GM21423 (cell line): ENCODE results near the gene HLA-G.

Source experiments
- ATAC-seq: cut with Tn5 transposase; IDR thresholded peaks from one replicate; pipeline ENCODE4 v1.9.1; 2021; ENCODE audit warnings: mild to moderate bottlenecking, moderate library complexity; ENCODE audit not compliant: unreplicated experiment

Gene HLA-G

DNA sequence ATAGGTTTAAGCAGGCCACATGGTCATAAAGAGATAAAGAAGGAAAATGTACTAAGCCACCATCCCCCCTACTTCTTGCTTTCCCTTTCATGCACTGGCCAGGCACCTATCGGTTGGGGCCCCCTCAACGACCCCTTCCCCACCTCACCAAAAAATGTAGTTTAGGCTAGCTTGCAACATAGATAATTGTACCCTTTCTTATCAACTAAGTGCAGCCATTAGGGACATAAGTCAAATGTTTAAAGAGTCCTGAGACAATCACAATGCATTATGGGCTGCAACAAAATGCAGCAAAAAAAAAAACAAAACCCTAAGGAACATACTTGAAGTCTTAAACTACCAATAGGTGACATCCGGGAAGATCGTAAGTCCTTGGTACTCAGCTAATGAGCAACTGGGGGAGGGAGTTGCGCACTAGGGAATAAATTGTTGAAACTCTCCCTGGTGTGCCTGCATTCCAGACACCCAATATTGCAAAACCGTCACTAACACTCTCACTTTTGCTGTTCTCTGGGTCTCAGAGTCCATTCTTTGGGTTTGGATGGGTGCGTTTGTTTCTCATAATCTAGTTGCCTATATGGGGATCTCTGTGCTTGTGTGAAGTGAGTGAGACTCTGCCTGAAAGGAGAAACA lies 12.4 kb upstream of the HLA-G start:
- ATAC-seq: no peak

DNA sequence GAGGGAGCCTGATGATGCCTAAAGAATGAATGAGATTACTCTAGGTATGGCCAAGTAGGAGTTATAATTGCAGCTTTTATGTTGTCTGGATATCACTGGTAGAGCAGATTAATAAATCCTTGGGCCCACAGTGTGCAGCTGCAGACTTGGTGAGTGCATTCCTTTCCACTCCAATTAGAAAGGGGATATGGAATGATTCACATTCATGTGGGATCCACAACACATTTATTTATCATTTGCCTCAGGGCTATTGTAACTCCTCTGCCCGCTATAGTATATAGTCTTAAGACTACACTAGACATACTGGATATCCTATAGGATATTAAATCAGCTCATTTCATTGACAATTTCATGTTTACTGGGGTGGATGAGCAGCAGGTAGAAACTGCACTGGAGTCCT lies 11.6 kb upstream of the HLA-G start:
- ATAC-seq: no peak

DNA sequence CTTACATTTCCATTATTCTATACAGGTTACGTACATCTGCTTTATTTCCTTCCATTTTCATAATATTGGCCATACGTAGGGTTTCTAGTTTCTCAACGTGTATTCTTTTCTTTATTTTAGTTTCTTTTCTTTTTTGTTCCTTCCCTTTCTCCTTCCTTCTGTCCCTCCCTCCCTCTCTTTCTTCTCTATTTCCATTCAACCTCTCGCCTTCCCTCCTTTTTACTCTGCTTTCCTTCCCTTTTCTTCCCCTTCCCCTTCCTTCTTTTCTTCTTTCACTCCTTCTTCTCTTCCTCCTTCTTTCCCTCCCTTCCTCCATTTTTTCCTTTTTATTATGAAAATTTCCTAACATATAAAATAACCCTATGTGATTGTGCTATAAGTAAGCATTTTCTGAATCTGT lies 8.7 kb upstream of the HLA-G start:
- no peak for ATAC-seq

DNA sequence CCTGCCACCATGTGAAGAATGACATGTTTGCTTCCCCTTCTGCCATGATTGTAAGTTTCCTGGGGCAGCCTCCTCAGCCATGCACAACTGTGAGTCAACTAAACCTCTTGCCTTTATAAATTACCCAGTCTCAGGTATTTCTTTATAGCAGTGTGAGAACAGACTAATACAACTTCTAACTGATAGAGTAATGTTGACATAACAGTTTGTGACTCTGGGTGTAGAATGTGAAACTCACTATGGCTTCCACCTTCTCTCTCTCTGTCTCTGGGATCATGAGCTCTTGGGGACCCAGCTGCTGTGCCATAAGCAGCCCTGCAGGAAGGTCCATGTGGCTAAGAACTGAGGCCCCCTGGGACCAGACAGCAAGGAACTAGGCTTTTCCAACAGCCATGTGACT lies 3.5 kb upstream of the HLA-G start:
- ATAC-seq: no peak

DNA sequence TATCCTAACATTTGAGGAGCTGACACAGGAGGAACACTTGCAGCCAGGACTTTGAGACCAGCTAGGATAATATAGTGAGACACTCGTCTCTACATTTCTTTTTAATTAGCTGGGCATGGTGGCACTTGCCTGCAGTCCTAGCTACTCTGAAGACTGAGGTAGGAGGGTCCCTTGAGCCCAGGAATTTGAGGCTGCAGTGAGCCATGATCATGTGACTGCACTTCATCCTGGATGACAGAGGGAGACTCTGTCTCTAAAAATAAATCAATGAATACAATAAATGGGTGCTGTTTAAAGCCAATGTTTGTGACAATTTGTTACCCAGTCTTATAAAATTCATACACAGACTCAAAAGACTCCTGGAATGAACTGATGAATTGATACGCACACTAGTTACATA lies 1.8 kb upstream of the HLA-G start:
- no peak for ATAC-seq

DNA sequence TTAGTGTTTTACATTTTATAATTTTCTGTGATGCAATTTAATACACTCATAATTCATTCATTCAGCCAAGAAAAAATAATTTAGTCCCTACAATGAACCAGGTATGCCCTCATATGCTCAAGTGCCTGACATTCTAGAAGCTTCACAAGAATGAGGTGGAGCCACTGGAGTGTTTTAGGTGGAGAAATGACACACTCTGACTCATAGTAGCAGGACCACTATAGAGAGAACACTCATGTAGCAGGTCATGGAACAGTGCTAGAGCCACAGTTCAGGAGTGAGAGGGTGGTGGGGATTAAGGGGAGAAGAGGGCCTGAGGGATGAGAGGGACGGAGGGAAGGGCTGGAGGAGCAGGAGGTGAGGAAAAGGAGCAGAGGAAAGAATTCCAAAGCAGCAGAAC lies 1.4 kb upstream of the HLA-G start:
- no peak for ATAC-seq

DNA sequence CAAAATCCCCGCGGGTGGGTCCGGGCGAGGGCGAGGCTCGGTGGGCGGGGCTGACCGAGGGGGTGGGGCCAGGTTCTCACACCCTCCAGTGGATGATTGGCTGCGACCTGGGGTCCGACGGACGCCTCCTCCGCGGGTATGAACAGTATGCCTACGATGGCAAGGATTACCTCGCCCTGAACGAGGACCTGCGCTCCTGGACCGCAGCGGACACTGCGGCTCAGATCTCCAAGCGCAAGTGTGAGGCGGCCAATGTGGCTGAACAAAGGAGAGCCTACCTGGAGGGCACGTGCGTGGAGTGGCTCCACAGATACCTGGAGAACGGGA lies 809 bp downstream of the HLA-G start:
- no peak for ATAC-seq

DNA sequence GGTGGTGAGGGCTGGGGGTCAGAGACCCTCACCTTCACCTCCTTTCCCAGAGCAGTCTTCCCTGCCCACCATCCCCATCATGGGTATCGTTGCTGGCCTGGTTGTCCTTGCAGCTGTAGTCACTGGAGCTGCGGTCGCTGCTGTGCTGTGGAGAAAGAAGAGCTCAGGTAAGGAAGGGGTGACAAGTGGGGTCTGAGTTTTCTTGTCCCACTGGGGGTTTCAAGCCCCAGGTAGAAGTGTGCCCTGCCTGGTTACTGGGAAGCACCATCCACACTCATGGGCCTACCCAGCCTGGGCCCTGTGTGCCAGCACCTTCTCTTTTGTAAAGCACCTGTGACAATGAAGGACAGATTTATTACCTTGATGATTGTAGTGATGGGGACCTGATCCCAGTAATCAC lies 2.1 kb downstream of the HLA-G start:
- no peak for ATAC-seq

DNA sequence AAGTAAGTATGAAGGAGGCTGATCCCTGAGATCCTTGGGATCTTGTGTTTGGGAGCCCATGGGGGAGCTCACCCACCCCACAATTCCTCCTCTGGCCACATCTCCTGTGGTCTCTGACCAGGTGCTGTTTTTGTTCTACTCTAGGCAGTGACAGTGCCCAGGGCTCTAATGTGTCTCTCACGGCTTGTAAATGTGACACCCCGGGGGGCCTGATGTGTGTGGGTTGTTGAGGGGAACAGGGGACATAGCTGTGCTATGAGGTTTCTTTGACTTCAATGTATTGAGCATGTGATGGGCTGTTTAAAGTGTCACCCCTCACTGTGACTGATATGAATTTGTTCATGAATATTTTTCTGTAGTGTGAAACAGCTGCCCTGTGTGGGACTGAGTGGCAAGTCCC lies 2.8 kb downstream of the HLA-G start:
- no peak for ATAC-seq

DNA sequence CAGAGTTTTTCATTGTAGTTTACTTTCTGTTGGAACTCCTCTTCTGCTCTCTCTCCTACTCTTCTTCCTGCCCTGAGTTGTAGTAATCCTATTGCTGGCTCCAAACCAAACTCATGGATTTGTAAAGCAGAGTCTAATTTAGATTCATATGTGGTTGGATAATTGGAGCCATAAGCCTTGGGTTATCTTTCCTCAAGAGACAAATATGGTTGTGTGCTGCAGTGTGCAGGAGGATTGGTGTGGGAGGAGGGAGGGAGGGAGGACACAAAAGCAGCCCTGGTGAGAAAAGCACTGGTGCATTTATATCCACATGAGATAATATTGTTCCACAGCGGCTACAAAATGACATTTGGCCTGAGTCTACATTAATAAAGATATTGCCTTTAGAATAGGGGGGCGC lies 4.2 kb downstream of the HLA-G start:
- no peak for ATAC-seq

DNA sequence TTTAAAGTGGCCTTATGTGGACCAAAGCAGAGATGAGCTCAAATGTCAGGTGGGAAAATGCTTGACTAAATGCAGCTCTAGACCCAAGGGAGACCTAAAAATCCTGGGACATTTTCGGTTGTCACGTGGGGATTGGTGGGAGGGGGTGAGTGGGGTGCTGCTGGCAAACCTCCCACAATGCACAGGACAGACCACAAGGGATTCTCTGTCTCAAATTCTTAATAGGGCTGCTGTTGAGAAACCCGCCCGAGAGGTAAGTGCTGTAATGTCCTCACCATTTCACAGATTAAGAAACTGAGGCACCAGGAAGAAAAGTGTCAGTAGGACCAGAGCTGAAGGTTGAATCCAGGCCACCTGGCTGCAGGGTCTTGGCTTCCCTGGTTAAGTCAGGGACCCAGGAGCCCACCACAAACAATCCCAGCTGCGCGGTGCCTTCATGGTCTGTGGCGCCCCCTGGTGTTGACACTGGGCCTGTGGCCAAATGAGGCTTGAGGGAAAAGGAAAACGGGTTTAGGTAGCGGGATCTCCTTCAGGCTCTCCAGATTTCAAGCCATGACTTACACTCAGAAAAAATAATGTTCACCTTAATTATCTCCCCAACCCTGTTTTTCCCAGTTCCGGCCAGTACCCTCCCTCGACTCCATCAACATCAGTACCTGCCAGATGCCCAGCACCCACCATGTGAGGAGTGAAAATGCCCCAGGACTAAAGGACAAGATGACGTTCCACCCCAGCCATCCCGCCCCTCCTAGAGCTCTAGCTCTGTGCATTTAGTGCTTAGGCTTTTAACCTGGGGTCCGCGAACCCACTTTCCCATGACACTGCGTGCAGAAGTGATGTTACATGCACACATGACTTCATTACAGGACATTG lies 7.2 kb downstream of the HLA-G start:
- no peak for ATAC-seq

DNA sequence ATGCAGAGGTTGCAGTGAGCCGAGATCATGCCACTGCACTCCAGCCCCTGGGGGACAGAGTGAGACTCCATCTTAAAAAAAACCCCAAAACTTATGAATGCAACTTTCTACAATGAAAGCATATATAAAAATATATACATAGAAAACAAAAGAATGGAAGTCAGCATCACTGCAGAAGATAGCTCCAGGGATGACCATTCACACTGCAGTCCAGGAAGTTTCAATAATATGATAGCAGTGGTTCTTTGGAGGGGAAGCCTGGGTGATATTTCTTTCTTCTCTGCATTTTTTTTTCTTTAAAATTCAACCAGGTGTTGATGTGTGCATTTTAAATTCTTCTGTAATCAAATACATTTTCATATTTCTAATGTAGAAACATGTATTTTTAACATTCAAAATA lies 12.3 kb downstream of the HLA-G start:
- ATAC-seq: no peak

DNA sequence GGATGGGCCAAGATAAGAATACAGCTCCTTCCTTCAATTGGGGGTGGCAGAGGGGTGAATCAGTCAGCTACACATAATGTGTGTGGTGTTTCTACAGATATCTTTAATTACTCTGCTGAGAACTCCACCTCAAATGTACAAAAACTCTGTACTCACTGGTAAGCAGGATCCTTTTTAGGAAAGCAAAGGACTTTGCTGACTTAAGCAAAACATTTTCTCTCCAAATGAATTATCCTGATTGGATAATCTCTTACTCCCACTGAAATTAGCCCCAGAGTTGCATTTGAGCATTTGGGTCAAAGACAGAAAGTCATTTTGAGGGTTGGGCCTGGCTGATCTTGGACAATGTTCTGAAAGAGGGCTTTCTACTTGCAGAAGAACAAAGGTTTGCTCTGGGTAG lies 13.4 kb downstream of the HLA-G start:
- ATAC-seq: no peak

DNA sequence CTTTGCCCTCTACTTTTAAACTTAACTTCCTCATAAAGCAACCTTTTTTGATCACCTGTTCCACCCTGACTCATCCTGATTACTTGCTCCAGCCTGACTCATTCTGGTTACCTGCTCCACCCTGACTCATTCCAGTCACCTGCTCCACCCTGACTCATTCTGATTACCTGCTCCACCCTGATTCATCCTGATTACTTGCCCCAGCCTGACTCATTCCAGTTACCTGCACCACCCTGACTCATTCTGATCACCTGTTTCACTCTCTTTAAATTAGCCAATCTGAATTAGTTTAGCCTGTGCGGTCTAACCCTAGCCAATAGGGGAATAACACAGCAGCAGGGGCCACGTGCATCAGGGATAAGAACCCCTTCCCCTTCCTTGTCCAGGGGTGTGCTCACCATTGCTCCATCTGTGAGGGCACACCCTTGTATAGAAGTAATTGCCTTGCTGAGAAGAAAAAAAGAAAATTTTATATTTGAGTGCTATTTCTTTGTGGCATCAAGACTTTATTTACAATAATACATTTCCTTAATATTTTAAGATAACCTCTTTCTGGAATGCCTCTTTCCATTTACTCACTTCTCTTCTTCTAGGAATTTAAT lies 17.9 kb downstream of the HLA-G start:
- no peak for ATAC-seq

DNA sequence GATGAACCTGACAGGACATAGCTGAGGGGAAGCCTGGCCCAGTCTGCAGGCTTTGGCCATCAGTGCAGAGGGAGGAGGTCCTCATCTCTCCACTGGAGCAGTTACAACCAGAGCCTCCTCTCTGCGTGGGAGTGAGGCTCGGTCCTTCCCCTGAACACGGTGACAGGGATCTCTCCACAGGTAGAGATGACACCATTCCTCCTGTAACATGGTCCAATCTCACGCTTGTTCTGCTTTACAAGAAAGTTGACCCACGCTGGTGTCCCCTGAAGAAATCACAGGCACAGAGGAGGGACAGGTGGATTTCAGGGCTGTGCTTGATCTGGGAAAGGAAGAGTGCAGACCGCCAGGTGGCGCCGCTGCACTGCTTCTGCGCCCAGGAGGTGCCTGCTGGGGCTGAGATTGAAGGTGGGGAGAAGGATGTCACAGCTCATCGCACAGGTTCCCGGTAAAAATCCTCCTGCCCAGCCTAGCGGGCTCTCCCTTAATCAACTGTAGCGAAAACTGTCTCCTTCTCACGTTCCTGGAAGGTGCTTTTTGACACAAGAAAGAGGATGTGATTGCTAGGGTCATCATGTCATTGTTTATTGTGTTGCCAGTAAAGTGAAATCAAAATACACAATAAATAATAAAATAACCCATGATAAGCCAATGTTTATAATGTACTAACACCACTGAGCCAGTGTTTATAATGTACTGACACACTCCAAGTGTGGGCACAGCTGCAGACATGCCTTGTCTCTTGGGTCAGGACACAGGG lies 20.4 kb downstream of the HLA-G start:
- ATAC-seq: no peak

DNA sequence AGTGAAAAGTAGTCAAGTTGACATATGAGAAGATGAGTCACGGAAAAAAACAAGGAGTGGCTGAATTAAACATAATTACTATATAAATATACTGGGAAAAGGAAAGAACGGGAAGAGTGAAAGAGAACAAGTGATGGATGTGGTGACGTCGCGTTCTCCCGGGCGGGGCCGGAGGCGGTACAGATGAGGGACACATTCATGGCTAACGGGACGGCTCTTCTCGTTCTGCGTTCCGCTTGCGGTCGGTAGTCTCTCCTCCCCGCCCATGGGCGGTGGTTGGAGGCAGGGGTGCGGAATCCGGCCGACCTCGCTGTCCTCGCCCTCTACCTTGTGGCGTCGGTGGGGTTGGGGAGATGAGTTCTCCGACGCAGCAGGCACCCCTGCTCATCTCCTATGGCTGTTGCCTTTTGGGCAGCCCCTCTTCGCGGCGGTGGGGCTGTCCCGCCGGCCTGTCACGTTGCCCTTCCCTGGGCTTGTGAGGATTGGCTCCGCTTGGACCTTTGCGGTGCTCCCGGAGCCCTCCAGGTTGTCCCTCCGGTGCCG lies 22.5 kb downstream of the HLA-G start:
- ATAC-seq: no peak

DNA sequence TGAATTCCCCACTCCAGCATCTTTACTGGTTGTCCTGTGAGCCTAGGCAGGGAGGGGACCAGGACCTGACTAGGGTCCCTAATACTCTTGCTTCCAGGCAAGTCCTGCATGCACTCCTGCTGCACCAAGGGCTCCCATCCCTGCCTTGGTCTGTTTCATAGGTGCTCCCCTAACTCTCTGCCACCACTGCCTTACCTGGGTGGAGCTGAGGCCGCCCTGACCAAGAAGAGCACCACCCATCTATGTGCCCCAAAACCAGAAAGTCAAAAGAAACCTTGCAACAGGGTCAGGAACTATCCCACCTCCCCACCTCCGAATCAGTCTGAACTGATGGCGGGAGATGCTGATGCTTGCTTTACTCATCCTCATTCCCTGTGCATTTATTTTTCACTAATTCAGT lies 23.6 kb downstream of the HLA-G start:
- no peak for ATAC-seq

DNA sequence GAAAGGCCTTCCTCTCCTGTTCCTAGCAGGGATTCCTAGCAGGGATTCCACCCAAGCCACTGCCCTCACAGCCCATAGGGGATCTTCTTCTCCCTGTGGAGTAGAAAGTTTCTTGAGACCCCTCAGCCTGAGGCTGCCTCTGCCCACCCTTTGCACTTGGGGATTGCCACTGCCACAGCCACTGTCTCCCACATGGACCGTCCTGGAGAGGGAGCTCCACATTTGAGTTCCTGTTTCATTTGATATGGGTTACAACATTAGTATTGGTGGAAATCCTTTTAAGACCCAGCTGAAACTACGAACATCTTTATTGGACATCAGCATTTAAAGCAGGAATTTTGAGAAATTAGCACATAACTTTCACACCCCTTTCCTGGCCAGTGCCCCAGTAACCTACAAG lies 25.6 kb downstream of the HLA-G start:
- ATAC-seq: no peak

DNA sequence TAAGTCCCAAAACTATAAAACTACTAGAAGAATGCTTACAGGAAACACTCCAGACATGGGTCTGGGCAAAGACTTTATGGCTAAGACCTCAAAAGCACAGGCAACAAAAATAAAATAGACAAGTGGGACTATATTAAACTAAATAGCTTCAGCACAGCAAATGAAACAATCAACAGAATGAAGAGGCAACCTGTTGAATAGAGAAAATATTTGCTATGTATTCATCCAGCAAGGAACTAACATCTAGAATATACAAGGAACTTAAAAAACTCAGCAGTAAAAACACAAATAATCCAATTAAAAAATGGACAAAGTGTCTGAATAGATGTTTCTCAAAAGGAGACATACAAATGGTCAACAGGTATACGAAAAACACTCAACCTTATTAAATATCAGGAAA lies 30.4 kb downstream of the HLA-G start:
- no peak for ATAC-seq

DNA sequence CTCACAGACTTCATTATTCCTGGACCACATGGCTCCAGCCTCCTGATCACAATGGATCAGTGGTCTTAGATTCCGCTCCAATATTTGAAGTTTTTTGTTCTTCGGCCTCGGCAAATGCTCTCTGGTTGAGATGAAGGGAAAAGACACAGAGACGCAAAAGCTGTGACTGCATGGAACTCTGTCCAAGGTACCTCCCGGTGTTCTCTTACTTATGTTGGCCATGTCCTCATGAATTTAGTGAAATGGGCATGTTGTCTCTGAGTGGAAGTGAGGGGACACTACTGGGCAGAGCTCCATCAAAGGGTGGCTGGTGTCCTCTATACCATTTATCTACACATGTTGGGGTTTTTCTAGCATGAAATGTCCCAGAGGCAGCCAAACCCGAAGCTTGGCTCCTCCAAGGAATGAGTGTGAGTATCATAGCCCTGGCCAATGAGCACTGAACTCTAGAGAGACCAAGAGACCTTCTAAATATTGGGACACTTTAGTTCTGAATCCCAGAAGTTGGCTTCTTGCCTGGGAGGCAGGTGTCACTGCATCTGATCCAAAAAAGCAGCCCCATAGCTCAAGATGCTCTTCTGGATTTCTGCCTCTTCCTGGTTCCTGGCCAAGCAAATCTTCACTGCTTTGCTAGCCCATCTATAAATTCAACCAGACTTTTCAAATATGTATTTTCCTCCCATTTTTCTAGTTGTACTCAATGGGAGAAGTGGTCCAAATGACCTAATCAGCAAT lies 34.1 kb downstream of the HLA-G start:
- no peak for ATAC-seq
